Esophagus squamous epithelium (tissue), 5 donors: ENCODE data around the gene CYP39A1. TPM values are rescaled to one million over a fixed set of nuclear protein-coding genes. Genes with fewer than 3 reads are reported as not detected.

Experiments
- DNase-seq: peaks from one replicate; lab custom pipeline; 2025; lab: John Stamatoyannopoulos, UW
- H3K27ac ChIP-seq, 4 donors: fragments of 200-600 bp; sonication (generic); one replicate each; pipeline ENCODE4 v1.5.1; 2016 to 2019; ENCODE audit warnings: mild to moderate bottlenecking in 1 of 4
- H3K27me3 ChIP-seq, 4 donors: fragments of 200-600 bp; sonication (generic); 1 replicate in 3 of 4; 2 replicates in 1 of 4; pipeline versions ENCODE4 v1.5.1 to v1.6.0; 2017 to 2021; ENCODE audit warnings: antibody characterized with exemption in 1 of 4
- H3K36me3 ChIP-seq, 3 donors: fragments of 200-600 bp; sonication (generic); one replicate each; pipeline ENCODE4 v1.5.1; 2016 to 2019
- H3K4me1 ChIP-seq, 3 donors: fragments of 200-600 bp; sonication (generic); one replicate each; pipeline ENCODE4 v1.5.1; 2017 to 2019
- H3K4me3 ChIP-seq, 4 donors: fragments of 200-600 bp; sonication (generic); 1 replicate in 3 of 4; 2 replicates in 1 of 4; pipeline ENCODE4 v1.5.1; 2016 to 2019; ENCODE audit warnings: mild to moderate bottlenecking in 2 of 4, moderate library complexity in 1 of 4
- H3K9me3 ChIP-seq, 3 donors: fragments of 200-600 bp; sonication (generic); one replicate each; pipeline ENCODE4 v1.5.1; 2016 to 2019
- CTCF ChIP-seq, 6 experiments: fragments of 450-650 bp in 4 of 6; fragments of 200-600 bp in 2 of 6; sonication (generic) in 2 of 6; IDR thresholded peaks; one replicate each; pipeline ENCODE4 v1.5.1; 2016 to 2019; ENCODE audit warnings: antibody characterized with exemption in 6 of 6, mild to moderate bottlenecking in 4 of 6, moderate library complexity in 4 of 6
- POLR2A ChIP-seq, 4 donors: fragments of 450-650 bp; IDR thresholded peaks; one replicate each; pipeline ENCODE4 v1.6.1; 2017; ENCODE audit warnings: antibody characterized with exemption in 4 of 4, mild to moderate bottlenecking in 4 of 4, moderate library complexity in 3 of 4
- WGBS, 2 donors: methylation state at CpG; one replicate each; pipeline ENCODE4 v1.1.5; 2018; 5-methylcytosine and 5-hydroxymethylcytosine counted together
- intact Hi-C: fragments of 100-400 bp; cut with DNase I; formaldehyde crosslinking; loops from one replicate; pipeline ENCODE4 v1.15.0; 2022
- total RNA-seq, 4 donors: library from RNA; depleted of rRNA; stranded (reverse); fragments of >200 nt; gene quantifications; one replicate each; pipeline ENCODE4 v1.1.0, GENCODE V29; 2016
- donor health status: DM: yes; HTN: yes; CAD: no.

CYP39A1 gene
- total RNA-seq, 4 donors from 2014 or later, result 2.8 to 9.2 (median 5.1) TPM

GRCh38 chr6:46549155-46549554 is 103.5 kb downstream of the CYP39A1 start:
- no peaks in the 10 kb centered on the region for H3K27me3 ChIP-seq
- intact Hi-C loops, result no loop called here
- DNase-seq, result no peak
- H3K9me3 ChIP-seq, result no peaks in the 10 kb centered on the region
- H3K36me3 ChIP-seq, result no peaks in the 10 kb centered on the region
- H3K4me3 ChIP-seq, result no peak overlapping the region
- TF ChIP-seq POLR2A (IDR thresholded peaks at IDR 0.05) (no peak), CTCF (IDR thresholded peaks at IDR 0.05) (no peak)
- H3K4me1 ChIP-seq, result no peaks in the 10 kb centered on the region
- H3K27ac ChIP-seq, result no peak overlapping the region

- Histone ChIP-seq H3K4me1 (no peaks in the 10 kb centered on the region), H3K27ac (no peak overlapping the region), H3K36me3 (no peaks in the 10 kb centered on the region), H3K9me3 (no peaks in the 10 kb centered on the region), H3K27me3 (no peaks in the 10 kb centered on the region), H3K4me3 (no peak overlapping the region)
- no peak for TF ChIP-seq CTCF (IDR thresholded peaks at IDR 0.05)
- TF ChIP-seq POLR2A (IDR thresholded peaks at IDR 0.05), result no peak
- no peak for DNase-seq
- intact Hi-C loops, result no loop called here
- WGBS, 2 donors, result 90% methylated on average over 3 of the region's 3 CpGs
These were observed 111.1 kb downstream of the CYP39A1 start for GRCh38 chr6:46541556-46541955.

DNA sequence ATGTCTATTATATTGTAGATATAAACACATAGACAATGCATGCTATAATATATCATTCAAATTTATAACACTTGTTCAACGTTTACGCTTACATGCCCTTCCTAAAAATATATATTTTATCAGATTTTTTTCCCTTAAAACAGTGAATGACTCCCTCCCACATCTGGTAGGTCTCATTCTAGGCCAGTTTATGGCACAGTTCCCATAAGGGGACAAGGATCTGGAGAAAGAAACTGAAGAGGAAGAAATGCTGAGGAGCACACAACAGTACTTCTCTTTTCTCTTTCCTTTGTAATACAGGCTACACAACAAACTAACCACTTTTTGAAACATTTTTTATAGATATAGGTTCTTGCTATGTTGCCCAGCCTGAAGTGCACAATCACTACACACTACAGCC is 112.8 kb downstream of the CYP39A1 start:
- TF ChIP-seq POLR2A (IDR thresholded peaks at IDR 0.05), result no peak
- TF ChIP-seq CTCF (IDR thresholded peaks at IDR 0.05), result no peak
- intact Hi-C loops, result no loop called here
- H3K36me3 ChIP-seq, result no peaks in the 10 kb centered on the region
- no peaks in the 10 kb centered on the region for H3K4me1 ChIP-seq
- no peaks in the 10 kb centered on the region for H3K9me3 ChIP-seq
- H3K4me3 ChIP-seq, result no peak overlapping the region
- no peaks in the 10 kb centered on the region for H3K27me3 ChIP-seq
- H3K27ac ChIP-seq, result no peak overlapping the region
- WGBS, 2 donors, result 72 to 82% methylated on average over 2 of the region's 2 CpGs
- no peak for DNase-seq

DNA sequence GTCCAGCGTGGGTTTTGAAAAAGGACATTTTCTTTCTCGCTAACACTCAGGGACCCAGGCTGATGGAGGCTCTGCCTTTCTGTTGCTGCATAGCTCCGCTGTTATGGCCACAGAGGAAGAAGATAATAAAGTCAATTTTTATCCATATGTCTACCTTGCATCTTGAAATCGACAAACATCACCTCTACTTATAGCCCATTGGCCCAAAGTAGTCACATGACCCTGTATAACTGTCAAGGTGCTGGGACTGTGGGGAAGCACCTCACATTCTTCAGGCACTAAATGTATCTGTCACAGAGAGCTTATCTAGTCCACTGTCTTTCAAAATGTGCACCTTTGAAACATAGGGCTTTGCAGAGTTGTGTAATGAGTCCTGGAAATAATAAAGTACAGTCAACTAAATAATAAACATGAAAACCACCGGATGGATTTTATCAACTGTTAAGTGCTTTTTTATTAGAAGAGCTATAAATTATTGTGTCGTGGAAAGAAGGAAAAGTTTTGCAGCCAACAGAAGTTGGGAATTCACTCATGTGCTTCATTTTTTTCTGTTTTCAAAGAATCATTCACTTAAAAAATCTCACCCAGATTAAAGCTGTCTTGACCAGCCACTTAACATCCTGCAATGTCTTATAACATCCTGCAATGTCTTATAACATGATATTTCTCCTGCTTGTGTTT is 113.7 kb downstream of the CYP39A1 start:
- TF ChIP-seq POLR2A (IDR thresholded peaks at IDR 0.05) (no peak), CTCF (IDR thresholded peaks at IDR 0.05) (no peak)
- DNase-seq, result no peak
- no peaks in the 10 kb centered on the region for H3K9me3 ChIP-seq
- 58 to 65% methylated on average over 6 of the region's 6 CpGs for WGBS, 2 donors
- intact Hi-C loops, result no loop called here
- no peak overlapping the region for H3K27ac ChIP-seq
- no peak overlapping the region for H3K4me3 ChIP-seq
- H3K36me3 ChIP-seq, result no peaks in the 10 kb centered on the region
- H3K27me3 ChIP-seq, result no peaks in the 10 kb centered on the region
- no peaks in the 10 kb centered on the region for H3K4me1 ChIP-seq

GRCh38 chr6:46530896-46531295 is 121.7 kb downstream of the CYP39A1 start:
- H3K27me3 ChIP-seq, result no peaks in the 10 kb centered on the region
- TF ChIP-seq POLR2A (IDR thresholded peaks at IDR 0.05), result no peak
- TF ChIP-seq CTCF (IDR thresholded peaks at IDR 0.05), result no peak
- no peaks in the 10 kb centered on the region for H3K36me3 ChIP-seq
- no peaks in the 10 kb centered on the region for H3K9me3 ChIP-seq
- H3K4me1 ChIP-seq, result no peaks in the 10 kb centered on the region
- WGBS, 2 donors, result 75 to 81% methylated on average over 3 of the region's 3 CpGs
- DNase-seq, result no peak
- no peak overlapping the region for H3K4me3 ChIP-seq
- intact Hi-C loops, result no loop called here
- H3K27ac ChIP-seq, result no peak overlapping the region
